HG03045 (cell line): ENCODE measurements around the gene VSTM2L.
"Not testable (repeated sequence)": the region's sequence is repeated elsewhere in the genome, so short reads cannot be mapped to it uniquely, and the experiment has no call there.

ENCODE experiments used
- ATAC-seq: cut with Tn5 transposase; IDR thresholded peaks from one replicate; pipeline ENCODE4 v1.9.1; 2021; ENCODE audit warnings: mild to moderate bottlenecking, moderate library complexity; ENCODE audit not compliant: unreplicated experiment

The VSTM2L gene, protein sequence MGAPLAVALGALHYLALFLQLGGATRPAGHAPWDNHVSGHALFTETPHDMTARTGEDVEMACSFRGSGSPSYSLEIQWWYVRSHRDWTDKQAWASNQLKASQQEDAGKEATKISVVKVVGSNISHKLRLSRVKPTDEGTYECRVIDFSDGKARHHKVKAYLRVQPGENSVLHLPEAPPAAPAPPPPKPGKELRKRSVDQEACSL

DNA sequence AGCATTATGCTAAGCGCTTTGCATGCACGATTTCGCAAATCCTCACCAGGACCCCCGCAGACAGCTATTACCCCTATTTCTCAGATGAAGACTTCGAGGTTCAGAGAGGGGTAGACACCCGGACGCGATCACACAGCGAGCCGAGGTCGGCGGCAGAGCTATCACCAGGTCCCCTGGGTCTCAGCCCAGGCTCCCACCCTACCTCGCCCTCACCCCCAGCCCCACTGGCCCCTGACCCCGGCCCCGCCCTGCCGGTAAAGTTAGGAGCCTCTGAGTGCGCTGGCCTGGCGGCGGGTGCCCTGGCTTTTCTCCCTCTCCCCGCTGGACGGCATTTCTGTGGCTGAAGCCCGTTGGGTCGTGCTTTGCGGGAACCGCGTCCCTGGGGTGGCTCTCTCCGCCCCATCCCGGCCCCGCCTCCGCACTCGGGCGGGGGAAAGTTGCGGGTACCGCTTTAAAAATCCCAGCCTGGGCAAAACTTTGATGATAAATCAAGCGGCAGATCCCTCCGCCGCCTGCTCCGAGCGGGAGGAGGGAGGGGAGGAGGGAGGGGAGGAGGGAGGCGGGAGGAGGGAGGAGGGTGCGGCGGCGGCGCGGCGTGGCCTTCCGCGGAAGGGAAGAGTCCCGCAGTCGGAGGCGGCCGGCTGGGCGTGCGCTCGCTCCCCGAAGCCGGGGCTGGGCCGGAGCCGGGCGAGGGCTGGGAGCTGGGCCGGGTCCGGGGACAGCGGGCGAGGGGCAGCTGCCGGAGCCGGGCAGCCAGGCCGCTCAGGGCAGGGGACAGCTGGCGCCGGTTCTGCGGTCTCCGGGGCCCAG lies at the start of gene VSTM2L:
TSS of gene VSTM2L (plus strand) at position 624 of the 810 bp plus-strand sequence. CDS start 224 bp downstream, outside the sequence.
- no peak for ATAC-seq

DNA sequence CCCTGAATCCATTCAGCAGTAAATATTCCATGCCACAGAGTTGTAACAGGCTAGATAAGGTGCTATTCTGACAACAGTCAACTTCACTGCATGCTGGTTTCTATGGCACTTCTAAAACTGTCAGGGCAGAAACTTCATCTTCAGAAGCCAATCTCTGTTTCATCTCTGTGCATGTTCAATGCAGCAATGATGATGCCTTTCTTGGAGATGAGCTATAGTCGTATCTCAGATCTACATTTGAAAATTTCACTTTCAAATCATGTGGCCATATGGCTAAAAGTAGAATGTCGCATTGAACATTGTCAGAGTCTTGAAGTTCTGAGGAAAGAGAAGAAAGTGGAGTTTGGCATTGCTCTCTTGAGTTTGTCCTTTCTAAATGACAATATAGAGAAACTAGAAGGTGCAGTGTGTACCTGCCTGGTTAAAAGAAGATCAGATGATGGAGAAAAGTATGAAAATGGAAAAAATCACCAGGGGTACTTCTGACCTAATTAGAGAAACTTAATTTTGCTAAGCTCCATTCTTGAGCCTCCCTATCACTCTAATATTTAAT lies 49.0 kb upstream of the VSTM2L start:
- no peak for ATAC-seq

DNA sequence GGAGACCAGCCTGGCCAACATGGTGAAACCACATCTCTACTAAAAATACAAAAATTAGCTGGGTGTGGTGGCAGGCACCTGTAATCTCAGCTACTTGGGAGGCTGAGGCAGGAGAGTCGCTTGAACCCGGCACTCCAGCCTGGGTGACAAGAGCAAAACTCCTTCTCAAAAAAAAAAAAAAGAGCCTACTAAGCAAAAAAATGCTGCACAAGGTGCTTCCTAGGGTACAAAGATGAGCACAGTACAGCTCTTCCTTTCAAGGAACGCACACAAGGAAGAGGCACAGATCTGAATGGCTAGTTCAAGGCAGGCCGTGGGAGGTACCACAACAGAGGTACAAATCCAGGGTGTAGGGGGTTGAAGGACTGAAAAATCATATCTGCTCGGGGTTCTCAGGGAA lies 46.9 kb upstream of the VSTM2L start:
- ATAC-seq: not testable (repeated sequence)

DNA sequence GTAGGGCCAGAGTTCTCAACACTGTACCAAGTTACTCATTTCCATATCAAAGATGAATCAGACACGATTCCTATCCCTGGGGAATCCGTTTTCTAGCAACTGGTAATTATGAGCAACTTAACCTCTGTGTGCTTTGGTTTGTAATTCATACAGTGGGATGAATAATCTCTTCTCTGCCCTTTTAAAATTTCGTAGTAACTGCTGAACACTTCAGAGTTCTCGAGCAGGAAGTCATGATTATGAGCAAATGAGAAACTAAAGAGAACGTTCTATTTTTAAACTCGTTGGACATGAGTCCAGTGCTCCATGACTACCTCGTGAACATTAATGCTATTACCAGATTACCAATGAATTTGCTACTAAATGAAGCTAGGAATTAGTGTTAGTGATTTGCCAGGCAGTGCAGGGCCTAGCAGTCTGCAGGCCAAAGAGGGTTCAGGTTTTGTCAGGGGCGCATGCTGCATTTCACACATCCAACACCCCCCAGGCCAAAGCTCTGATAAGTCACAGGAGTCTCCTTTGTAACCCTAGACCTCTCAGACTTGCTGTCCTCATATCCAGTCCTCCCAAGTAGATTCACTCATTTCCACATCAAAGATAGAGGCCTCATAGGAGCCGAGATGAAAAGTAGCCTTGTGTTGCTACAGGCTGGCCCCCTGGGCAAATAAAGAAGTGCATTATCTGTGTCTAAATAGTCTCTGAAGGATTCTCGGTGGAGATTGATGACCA lies 45.8 kb upstream of the VSTM2L start:
- no peak for ATAC-seq

DNA sequence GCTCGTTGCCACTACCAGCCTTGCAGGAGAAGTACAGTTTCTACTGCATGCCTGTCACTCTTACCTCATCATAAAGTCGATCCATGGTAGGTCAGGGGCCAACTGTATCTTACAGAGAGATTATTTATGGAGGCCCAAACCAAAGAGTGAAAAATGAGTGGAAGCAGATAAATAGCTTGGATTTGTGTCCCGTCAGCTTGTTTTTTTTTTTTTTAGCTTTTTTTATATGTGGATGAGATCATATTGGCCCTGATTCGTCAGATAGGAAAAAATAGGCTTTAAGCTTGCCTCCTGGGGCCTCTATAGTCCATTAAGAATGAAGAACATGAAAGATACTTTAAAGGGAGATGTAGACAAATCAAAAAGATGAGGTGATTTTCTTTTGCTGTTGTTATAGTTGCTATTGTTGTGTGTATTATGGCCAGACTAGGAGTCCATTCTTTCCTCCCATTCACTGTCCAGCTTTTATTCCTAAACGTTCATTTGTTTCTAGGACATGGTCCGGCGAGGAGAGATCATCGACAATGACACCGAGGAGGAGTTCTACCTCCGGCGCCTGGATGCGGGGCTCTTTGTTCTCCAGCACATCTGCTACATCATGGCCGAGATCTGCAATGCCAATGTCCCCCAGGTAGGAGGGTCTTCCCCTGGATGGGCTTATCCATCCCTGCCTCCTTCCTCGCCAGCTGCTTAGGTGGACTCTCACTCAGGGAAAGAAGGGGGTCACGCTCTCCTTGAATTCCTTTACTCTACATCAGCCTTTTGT lies 43.3 kb upstream of the VSTM2L start:
- no peak for ATAC-seq

DNA sequence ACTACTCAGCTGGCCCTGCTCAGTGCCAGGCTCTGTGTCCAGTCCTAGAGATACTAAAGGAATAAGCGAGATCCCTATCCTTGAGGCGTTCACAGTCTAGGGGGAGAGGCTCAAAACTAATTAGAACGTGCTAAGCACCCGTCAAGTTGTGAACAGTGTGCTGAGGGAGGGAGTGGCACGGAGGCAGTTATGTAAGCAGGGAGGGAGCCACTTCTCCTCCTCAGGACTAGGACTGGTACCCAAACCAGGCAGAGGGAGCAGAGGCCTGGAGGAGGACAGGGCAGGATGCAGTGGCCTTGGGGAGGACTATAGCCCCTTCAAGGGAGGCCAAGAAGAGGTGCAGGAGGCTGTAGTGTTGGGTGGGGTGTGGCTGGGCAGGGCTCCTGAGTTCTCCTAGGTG lies 39.6 kb upstream of the VSTM2L start:
- no peak for ATAC-seq

DNA sequence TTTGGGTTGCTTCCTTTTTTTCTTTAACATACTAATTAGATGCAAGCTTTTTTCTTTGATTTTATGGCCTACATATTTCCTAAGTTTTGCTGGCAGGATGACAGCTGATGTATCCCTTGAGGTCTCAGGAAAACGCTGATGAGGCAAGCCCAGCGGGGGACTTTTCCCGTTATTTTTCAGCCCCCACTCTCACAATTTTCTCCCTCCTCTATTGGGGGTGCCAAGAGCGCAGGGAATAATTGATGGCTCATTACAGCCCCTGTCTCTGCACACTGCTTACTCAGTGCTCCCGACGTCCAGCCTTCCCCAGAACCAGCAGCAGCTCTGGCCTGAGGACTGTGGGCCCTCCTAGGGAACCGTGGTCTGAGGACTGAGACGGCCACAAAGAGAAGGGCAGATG lies 38.6 kb upstream of the VSTM2L start:
- no peak for ATAC-seq

DNA sequence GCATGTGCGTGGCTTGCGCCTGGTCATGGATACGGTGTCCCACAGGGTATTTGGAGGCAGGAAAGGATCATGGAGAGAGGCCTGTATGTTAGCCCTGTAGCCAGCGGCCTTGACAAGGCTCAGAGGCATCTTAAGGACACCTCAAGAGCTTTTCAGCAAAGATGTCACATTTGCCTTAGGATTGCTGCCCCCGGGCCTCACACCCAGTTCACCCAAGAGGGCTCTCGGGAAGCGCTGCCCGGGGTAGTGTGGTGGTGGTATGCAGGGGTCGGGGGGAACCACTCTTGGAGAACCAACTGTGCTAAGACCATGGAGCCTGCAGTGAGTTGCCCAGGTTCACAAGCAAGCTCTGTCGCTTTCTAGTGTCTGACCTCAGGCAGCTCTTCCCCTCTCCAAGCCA lies 36.9 kb upstream of the VSTM2L start:
- ATAC-seq: no peak

DNA sequence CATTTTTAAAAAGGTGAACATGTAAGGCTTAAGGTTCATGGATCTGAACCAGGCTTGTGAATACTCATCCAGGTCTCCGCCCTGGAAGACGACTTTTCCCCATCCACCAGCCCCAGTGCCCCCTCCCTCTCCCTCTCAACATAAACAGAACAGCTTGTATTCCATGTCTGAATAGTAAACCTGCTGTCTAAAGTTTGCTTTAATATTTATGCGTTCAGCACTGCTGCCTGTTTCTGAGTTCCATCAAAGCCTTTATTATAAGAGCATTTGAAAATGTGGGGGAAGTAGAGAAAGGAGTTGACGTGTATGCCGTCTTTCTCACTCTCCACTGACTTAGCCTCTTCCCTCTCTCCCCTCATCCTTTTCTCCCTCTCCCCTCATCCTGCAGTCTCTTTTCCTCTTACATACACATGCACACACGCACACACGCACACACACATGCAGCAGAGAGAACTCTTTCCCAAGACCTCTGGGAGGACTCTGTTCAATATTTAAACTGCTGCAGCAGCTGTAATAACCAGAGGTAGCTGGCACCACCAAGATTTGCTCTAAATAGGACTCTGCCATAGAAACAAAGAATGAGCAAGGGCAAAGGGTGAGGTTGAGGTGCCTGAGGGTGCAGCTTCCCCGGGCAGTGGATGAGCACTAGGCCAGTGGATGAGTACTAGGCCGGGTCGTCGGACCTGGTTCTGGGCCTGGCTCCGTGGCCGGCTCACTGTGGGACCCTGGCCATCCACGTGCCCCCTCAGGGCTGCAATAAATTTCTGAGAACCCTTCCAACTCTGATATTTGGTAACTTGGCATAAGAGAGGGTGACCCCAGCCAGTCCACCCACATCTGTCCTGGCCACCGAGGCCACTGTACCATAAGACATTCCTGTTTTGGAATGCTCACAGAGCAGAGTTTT lies 35.4 kb upstream of the VSTM2L start:
- ATAC-seq: no peak

DNA sequence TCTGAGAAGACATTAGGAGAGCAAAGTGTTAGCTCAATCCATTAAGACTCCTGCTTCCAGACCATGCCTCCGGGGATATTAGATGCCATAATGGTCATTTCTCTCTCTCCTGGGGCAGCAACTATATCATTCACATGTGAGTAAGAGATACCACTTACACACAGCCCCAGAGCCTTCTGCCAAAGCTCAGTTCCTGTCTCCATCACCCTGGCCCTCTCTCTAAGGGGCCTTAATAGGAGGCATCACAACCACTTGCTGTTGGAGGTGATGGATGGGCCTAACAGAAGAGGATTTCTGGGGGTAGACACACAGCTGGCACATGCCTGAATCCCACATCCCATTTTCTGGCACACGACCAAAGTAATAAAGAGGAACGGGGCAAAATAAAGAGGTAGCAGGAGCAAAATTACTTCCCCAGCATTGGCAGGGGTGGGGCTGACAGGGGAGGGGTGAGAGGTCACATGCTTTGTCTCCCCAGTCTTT lies 34.0 kb upstream of the VSTM2L start:
- no peak for ATAC-seq

DNA sequence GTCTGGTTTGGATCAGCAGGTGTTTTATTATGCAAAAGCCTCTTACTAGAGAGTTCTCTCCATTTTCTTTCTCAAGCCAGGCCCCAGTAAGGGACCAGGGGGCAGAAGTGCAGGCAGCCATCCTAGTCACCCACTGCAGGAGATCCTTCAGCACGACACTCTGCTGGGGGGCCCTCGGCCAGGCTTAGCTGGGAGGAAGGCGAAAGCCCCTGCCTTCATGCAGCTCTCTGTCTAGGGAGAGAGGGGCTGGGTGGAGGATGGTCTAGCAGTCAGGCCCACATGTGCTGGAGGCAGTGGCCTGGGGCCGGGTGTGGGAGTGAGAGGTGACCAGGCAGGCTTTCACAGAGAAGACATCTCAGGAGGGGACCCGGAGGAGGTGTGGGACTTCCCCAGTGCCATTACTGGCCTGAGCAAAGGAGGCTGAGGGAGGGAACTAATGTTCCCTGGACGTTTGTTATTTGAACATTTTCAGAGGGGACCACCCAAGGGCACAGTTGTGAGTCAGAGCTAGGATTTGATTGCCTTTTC lies 33.5 kb upstream of the VSTM2L start:
- ATAC-seq: no peak

DNA sequence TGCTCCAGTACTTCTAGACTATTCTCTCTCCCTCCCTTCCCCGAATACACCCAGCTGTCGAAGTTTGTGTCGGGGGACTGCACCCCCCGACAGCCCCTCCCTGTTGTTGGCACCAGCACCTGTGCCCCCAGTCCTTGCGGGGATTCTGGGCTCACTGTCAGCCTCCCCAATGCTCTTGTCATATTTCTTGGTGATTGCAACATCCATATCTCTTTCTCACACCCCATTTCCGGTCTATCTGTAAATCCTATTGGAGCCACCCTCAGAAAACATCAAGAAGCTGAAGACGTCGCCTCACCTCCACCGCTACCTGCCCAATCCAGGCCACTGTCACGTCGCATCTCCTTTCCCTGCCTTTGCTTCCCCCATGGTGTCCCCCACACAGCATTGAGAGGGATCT lies 32.6 kb upstream of the VSTM2L start:
- ATAC-seq: no peak

DNA sequence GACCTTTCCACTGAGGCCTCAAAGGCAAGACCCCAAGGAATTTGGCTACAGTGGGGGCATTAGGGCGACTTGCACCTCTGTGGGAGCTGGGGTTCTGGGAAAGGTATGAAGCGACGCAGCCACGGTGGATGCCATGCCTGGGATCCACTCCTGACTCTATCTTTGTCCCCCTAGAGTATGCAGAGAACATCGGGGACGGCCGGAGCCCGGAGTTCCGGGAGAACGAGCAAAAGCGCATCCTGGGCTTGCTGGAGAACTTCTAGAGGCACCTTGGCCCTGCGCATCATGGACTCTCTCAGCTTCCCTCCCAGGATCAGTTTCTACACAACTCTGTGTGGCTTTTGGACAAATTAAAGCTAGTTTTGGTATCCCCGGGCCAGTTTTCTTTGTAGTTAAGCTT lies 31.2 kb upstream of the VSTM2L start:
- no peak for ATAC-seq

DNA sequence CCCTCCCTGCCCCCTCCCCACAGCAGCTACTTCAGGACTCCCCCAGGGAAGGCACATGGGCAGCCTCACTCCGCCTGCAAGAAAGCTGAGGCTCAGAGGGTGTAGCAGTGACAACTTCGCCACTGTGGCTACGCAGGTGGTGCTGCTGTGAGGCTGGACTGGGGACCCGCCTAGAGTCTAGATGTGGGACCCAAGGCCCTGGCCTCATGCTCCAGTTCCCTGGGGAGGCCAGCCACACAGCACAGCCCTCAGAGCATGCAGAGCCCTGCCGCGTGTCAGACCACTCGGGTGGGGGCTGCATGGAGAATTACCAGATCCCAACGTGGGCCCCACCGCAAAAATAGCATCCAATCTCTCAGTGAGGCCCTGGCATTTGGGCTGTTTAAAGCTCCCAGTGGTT lies 30.8 kb upstream of the VSTM2L start:
- ATAC-seq: no peak

DNA sequence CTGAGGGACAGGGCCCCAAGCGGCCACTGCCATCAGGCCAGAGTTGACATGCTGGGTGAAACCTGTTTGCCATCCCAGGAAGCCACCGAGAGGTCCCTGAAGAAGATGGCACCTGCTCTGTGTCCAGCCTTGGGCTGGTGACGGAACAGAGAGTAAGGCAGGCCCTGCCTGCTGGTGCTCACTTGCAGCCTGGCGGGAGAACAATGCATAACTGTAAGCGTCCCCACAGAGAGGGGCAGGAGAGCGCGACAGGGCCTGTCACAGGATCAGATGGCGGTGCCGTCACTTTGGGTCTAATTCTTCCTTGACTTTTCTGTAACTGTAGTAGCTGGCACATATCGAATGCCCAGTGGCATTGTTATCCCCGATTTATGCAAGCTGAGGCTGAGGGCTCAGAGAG lies 29.0 kb upstream of the VSTM2L start:
- ATAC-seq: no peak

DNA sequence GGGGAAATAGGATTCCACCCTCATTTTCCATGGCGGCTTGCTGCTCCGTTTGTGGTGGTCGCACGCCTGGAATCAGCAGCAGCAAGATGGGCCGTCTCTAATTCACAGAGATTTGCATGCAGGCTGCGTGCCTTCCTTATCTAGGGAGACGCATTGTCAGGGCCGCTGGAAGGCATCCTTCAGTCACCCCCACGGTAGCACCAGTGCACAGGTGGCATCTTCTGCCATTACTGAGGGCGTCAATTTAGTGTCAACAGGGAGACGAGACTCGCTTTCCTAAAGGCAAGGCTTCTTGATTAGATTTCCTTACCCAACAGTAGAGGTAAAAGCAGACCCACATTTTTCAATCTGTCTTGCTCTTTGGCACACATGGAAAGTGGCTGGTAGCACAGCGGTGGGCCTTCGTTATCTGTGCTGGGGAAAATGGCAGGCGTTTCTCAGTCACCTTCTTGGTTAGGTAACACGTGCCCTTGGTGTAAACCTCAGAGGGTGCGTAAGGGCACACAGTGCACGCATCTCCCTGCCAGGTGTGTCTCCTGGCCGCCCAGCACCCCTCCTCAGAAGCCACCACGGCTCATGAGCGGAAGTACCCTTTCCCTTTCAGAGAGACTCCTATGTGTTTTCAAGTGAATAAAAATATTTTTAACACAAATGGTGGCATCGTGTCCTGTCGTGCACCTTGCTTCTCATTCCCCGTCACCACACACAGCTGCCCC lies 27.3 kb upstream of the VSTM2L start:
- no peak for ATAC-seq

DNA sequence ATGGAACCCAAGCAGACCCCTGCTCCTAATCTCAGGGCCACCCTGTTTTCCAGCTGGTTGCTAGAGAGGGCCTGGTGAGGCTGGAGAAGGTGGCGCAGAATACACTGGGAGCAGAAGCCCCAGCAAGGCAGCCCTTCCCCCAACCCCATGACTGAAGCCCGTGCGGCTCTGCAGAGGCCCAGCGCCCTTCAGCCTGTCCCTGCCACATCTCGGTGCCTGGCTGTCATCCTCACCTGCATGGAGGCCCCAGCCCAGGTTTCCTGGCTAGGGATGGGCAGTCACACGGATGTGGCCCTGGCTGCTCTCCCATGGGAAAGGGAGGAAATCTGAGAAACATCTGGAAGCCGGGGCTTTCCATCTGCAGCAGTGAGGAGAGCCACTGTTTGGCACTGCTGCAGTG lies 26.1 kb upstream of the VSTM2L start:
- ATAC-seq: no peak

DNA sequence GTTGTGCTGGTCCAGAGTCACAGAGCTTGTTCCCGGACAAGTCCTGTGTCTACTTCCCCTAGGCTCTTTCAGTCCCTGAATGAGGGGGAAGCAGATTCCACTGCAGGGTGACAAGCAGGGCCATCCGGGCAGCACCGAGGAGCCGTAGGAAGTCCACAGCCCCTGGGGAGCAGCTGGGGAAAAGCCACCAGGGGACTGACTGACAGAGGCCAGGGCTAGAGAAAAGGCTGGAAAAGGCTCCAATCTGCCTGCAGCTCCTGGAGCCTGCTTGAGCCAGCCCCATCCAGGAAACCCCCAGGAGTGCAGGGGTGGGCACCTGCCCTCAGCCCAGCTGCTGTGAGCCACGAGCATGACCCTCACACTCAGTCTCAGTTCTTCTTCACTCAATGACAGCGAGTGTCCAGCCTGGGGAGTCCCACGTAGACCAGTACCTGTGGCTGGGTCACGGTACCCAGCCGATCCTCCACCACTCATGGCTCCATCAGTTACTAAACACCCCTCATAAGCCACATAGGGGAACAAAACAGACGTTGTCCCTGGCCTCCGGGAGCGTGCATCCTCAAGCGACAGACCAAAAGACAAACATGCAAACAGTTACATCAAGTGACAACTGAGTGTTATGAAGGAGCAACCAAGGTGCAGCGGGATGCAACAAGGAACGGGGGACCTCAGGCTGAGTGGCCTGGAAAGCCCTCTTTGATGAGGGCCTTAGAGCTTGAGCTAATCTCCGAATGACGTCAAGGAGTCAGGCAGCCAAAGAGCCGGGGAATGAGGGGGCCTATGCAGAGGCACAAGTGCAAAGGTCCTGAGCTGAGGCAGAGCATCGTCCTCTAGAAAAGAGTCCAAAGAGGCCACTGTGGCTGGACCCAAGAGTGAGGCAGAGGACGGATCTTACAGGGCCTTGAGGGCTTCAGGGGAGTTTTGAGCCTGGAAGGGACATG lies 24.8 kb upstream of the VSTM2L start:
- ATAC-seq: no peak
